IPS-18c (cell line): ENCODE data around the gene NGRN.
A peak's percentile ranks its signal among the peaks of the same experiment; 100 is the strongest.

Experiments
- H3K4me3 ChIP-seq: 2 replicates; pipeline ENCODE4 v1.7.0; 2013; ENCODE audit warnings: low read depth, mild to moderate bottlenecking, low read length, moderate library complexity; ENCODE audit not compliant: insufficient read depth
- H3K9me3 ChIP-seq: one replicate; pipeline ENCODE4 v1.6.1; 2013; ENCODE audit warnings: mild to moderate bottlenecking, low read length, moderate library complexity; ENCODE audit not compliant: control insufficient read depth, insufficient read depth

Gene NGRN, protein sequence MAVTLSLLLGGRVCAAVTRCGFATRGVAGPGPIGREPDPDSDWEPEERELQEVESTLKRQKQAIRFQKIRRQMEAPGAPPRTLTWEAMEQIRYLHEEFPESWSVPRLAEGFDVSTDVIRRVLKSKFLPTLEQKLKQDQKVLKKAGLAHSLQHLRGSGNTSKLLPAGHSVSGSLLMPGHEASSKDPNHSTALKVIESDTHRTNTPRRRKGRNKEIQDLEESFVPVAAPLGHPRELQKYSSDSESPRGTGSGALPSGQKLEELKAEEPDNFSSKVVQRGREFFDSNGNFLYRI

DNA sequence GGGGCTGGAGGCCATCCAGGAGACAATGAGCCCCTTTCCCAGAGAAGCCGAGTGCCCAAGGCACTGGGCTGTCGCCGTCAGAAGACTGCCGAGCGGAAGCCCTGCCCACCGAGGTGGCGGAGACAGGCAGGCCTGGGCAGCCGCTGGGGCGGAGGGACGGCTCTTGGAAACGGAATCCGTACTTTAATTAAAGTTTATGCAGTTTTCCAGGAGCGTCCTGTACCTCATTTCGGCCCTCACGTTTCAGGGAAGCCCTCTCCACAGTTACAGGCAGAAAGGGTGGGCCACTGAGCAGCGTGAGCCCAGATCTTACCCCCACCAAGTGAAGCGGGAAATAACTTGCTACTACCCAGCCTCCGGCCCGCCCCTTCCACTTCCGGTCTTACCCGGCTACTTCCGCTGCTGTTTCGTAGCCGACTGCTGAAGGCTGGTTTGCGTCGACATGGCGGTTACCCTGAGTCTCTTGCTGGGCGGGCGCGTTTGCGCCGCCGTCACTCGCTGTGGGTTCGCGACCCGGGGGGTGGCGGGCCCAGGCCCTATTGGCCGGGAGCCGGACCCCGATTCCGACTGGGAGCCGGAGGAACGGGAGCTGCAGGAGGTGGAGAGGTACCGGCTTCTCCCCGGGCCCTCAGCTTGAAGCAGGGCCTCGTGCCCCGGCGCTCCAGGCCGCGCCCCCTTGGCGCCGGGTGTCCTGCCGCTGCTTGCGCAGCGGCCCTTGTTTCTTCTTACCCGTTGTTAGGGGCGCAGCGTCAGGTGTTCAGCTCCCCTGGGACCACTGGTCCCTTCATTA, at the start of gene NGRN:
TSS of gene NGRN (plus strand) at position 402 of the 790 bp plus-strand sequence. CDS start at position 443, 41 bp downstream.
- Histone ChIP-seq H3K4me3 (peak within 1 kb of the TSS; percentile 97), H3K9me3 (no peaks in the 10 kb centered on the region)

DNA sequence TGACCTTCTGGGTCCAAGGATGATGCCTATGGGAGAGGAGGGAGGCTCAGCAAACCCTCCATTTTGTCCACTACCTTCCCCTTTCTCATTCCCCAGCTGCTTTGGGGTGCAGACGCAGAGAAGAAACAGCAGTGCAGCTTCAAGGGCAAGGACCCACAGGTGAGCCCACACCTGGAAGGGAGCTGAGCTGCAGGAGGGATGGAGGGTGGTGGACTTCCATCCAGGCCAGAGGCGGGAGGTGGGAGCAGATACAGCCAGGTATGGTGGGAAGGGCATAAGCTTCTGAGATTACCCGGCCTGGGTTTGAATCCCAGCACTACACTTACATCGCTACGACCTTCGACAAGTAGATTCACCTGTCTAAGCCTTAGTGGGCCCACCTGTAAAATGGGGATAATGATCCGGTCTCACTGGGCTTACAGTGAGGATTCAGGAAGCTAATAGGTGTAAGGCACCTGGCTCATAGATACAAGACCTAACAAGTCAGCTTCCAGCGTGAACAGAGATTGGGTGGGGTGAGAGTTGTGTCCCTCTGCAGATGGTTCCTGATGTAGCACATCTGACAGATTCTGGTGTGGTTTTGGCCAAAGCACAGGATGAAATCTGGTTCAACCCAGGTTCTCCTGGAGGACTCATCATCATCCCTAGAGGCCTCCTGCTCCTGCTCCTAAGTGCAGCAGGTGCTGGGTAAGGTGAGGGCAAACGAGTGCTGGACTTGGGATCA, 47.6 kb upstream of the NGRN start:
- no peak overlapping the region for H3K4me3 ChIP-seq
- H3K9me3 ChIP-seq, result no peaks in the 10 kb centered on the region

DNA sequence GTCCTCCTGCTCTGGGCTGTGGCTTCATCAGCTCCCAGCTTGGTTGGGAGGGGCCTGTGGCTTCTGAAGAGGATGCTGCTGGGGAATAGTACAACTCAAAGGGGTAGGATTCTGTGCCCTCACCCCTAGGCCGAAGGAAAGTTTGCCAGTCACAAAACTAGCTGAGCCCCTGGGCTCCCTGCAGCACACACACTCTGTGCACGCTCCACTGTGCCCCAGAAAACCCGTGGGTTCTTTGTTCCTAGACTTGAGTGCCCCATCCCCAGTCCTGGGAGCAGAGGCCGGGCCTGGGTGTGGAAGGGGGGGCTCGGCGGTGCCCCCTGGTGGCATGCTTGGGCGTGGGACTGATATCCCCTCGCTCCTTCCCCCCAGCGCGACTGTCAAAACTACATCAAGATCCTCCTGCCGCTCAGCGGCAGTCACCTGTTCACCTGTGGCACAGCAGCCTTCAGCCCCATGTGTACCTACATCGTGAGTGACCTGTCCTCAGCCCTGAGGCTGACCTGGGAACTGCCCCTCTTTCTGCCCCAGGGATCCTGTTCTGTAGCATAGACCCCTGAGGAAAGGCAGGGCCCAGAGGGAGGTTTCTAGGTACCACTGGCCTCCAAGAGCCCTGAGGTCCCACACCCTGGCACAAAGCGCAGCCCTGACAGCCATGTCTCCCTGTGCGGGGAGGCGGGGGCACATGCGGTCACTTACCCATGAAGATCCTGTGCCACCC, 45.9 kb upstream of the NGRN start:
- Histone ChIP-seq H3K9me3 (no peaks in the 10 kb centered on the region), H3K4me3 (no peak overlapping the region)

DNA sequence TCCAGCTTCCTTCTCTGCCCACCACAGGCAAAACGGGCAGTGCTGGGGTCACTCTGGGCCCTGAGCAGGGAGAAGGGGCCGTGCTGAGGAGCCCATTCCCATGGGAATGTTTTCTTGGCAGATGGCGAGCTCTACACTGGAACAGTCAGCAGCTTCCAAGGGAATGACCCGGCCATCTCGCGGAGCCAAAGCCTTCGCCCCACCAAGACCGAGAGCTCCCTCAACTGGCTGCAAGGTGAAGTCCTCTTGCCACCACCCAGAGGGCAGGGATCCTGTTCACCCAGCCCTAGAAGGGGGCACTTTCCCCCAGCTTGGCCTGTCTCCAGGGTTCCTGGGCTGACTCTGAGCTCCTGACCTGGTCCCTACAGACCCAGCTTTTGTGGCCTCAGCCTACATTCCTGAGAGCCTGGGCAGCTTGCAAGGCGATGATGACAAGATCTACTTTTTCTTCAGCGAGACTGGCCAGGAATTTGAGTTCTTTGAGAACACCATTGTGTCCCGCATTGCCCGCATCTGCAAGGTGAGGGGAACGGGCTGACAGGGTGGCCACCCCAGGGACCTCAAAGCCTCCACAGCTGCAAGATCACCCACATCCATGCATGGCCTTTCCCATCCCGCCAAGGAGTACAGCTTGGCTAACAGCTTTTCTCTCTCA, 44.1 kb upstream of the NGRN start:
- H3K9me3 ChIP-seq, result no peaks in the 10 kb centered on the region

DNA sequence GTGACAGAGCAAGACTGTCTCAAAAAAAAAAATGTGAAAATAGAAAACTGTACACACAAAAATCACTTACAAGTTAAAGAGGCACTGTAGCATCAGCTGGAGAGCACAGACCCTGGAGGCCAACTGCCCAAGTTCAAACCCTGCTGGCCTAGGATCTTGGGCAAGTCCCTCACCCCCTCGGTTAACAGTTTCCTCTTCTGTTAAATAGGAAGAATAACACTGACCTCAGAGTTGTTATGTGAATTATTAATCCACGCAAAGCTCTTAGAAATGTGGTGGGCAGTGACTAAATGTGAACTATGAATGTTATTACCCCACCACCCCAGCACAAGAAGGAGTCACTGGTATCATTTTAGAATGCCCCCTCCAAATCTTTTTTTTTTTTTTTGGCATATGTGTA, 42.9 kb upstream of the NGRN start:
- Histone ChIP-seq H3K4me3 (no peak overlapping the region), H3K9me3 (no peaks in the 10 kb centered on the region)

More for the DNA sequence above, 44.1 kb upstream of the NGRN start:
- no peak overlapping the region for H3K4me3 ChIP-seq

DNA sequence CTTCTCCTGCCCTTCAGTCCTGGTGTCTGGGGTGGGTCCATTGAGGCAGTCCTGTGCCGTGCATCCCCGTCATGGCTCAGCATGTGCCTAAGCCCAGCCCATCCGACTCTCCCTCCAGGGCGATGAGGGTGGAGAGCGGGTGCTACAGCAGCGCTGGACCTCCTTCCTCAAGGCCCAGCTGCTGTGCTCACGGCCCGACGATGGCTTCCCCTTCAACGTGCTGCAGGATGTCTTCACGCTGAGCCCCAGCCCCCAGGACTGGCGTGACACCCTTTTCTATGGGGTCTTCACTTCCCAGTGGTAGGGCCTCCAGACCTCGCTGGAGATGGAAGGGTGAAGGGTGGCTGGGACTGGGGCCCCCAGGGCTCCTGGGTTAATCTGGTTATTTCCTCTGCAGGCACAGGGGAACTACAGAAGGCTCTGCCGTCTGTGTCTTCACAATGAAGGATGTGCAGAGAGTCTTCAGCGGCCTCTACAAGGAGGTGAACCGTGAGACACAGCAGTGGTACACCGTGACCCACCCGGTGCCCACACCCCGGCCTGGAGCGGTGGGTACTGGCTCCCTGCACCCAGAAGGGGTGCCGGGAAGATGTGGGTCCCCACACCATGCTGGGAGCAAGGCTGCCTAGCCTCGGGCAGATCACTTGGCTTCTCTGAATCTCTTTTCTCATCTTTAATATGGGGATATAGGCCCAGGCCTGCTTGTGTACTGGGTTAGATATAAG, 41.9 kb upstream of the NGRN start:
- H3K4me3 ChIP-seq, result no peak overlapping the region
- H3K9me3 ChIP-seq, result no peaks in the 10 kb centered on the region

DNA sequence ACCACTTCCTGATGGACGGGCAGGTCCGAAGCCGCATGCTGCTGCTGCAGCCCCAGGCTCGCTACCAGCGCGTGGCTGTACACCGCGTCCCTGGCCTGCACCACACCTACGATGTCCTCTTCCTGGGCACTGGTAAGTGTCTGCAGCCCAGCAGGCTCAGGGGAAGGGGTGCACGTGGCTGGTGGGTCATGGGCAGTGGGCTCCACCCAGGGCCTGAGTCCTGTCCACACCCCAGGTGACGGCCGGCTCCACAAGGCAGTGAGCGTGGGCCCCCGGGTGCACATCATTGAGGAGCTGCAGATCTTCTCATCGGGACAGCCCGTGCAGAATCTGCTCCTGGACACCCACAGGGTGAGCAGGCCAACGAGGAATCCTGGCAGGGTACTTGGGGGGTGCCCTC, 40.4 kb upstream of the NGRN start:
- Histone ChIP-seq H3K9me3 (no peaks in the 10 kb centered on the region), H3K4me3 (no peak overlapping the region)

DNA sequence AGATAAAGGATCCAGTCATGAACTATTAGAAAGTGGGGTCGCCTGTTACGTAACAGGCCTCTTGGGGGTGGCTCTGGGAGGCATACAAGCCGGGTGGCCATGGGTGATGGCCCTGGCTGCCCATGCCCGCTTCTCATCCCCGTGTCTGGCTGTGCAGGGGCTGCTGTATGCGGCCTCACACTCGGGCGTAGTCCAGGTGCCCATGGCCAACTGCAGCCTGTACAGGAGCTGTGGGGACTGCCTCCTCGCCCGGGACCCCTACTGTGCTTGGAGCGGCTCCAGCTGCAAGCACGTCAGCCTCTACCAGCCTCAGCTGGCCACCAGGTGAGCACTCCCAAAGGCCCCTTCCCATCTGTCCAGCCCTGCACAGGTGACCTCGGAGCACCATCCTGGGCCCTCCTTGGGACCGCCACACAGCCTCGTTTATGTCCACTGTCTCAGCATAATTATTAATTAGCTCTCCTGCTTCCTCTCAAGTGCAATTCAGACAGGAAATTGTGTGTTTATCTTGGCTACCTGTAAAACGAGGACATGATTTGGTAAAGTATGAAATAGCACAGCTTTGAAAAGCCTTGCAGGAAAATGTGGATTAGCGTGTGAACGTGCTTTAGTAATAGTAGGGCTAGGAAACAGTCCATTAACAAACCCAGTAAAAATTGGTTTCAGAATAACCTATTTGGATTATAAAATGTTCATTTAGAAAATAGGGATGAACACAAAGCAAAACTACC, 39.8 kb upstream of the NGRN start:
- no peaks in the 10 kb centered on the region for H3K9me3 ChIP-seq
- H3K4me3 ChIP-seq, result no peak overlapping the region

DNA sequence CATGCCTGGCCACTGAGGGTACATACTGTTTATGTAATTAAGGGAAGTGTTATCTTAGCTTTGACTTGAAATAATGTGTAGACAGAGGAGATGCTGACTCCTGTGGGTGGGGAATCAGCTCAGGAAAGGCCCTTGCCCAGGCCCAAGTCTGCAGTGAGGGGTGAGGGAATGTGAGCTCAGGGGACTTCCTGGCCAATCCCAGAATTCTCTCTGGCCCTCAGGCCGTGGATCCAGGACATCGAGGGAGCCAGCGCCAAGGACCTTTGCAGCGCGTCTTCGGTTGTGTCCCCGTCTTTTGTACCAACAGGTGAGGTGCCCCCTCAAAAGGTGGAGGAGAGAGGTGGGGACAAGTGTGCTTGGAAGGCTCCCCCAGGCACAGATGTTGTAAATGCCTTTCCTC, 38.1 kb upstream of the NGRN start:
- Histone ChIP-seq H3K9me3 (no peaks in the 10 kb centered on the region), H3K4me3 (no peak overlapping the region)

DNA sequence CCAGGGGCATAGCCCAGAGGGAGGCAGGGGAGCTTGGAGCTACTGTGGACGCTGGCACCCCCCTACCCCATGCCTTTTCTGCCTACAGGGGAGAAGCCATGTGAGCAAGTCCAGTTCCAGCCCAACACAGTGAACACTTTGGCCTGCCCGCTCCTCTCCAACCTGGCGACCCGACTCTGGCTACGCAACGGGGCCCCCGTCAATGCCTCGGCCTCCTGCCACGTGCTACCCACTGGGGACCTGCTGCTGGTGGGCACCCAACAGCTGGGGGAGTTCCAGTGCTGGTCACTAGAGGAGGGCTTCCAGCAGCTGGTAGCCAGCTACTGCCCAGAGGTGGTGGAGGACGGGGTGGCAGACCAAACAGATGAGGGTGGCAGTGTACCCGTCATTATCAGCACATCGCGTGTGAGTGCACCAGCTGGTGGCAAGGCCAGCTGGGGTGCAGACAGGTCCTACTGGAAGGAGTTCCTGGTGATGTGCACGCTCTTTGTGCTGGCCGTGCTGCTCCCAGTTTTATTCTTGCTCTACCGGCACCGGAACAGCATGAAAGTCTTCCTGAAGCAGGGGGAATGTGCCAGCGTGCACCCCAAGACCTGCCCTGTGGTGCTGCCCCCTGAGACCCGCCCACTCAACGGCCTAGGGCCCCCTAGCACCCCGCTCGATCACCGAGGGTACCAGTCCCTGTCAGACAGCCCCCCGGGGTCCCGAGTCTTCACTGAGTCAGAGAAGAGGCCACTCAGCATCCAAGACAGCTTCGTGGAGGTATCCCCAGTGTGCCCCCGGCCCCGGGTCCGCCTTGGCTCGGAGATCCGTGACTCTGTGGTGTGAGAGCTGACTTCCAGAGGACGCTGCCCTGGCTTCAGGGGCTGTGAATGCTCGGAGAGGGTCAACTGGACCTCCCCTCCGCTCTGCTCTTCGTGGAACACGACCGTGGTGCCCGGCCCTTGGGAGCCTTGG, 37.4 kb upstream of the NGRN start:
- Histone ChIP-seq H3K9me3 (no peaks in the 10 kb centered on the region), H3K4me3 (no peak overlapping the region)

DNA sequence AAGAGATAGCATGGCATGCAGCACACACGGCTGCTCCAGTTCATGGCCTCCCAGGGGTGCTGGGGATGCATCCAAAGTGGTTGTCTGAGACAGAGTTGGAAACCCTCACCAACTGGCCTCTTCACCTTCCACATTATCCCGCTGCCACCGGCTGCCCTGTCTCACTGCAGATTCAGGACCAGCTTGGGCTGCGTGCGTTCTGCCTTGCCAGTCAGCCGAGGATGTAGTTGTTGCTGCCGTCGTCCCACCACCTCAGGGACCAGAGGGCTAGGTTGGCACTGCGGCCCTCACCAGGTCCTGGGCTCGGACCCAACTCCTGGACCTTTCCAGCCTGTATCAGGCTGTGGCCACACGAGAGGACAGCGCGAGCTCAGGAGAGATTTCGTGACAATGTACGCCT, 36.5 kb upstream of the NGRN start:
- no peaks in the 10 kb centered on the region for H3K9me3 ChIP-seq
- H3K4me3 ChIP-seq, result no peak overlapping the region

DNA sequence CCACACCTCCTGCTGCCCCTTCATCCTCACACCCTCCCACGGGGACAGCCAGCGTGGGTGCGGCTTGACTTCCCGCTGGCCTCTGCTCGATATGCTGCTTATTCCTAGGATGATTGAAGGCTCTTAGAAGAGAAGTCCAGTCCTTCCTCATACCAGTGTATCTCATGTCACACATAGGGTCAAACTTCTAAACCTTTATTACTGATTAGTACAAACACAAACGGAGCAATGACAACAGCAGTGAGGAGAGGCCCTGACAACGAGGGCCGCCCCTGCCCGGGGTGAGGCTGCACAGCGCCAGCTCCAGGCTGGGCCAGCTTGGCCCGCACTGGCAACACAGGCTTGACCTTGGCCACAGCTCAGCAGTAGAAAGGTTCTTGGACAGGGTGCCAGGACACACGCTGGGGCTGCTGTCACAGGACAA, 35.4 kb upstream of the NGRN start:
- Histone ChIP-seq H3K9me3 (no peaks in the 10 kb centered on the region), H3K4me3 (no peak overlapping the region)

DNA sequence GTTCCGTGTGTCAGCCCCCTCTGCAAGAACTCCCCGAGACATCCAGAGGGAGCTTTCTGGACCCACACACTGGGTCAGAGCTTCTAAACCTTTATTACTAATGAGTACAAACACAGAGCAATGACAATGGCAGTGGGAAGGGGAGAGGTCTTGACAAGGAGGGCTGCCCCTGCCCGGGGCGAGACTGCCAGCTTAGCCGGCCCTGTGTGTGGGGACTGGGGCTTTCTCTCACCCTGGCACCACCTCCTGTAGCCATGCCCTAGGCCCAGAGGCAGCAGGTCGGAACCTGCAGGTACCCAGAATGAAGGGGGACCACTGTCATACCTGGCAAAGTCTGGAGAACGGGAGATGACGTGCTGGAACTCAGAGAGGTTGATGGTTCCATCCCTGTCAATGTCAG, 34.9 kb upstream of the NGRN start:
- no peak overlapping the region for H3K4me3 ChIP-seq
- H3K9me3 ChIP-seq, result no peaks in the 10 kb centered on the region

DNA sequence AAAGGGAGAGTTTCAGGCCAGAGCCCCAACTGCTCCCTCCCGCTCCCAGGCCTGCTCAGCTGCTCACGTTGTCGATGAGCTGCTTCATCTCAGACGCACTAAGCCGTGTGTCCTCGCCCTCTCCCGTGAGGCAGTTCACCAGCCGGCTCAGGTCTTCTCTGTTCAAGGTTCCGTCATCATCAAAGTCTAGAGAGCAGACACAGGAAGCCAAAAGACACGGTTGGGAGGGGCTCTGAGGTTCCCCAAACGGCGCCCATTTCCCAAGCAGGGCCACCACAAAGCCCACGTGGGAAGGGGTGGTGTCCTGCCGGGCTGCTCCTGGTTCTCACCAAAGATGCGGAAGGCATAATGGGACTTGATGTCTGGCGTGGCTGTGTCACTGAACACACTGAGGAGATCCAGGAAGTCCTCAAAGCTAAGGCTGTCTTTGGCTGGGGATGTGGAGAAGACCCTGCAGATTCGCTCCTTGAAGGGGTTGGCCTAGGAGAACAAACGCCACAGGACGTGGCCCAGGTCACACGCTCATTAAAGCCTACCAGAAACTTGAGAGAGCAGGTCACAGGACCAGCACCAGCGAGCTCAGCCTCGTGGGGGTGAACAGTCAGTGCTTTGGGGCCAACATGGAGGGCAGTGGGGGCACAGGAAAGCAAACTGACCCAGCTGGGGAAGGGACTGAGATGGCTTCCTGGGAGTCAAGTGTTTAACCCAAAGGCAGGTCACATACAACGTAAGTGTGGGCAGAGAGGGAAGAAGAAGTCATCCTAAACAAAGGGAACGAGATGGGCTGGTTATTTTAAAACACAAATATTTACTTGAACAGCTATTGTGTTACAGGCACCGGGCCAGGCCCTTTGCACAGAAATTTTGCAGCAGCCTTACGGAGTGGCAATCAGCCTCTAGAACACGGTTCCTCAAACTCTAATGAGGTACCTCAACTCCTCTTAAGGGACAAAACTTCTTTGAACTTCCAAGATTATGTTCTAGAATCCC, 34.1 kb upstream of the NGRN start:
- H3K9me3 ChIP-seq, result no peaks in the 10 kb centered on the region
- H3K4me3 ChIP-seq, result no peak overlapping the region
